GM12878 (cell line): Measurements from ENCODE around the gene PTGES2. TPM values are rescaled to one million over a fixed set of nuclear protein-coding genes. Genes with fewer than 3 reads are reported as not detected.

Source experiments
- ATAC-seq: fragments of 200-7000 bp; cut with Tn5 transposase; 3 replicates; pipeline ENCODE4 v1.9.1; 2020; ENCODE audit warnings: mild to moderate bottlenecking, moderate library complexity
- BruUV-seq: library from RNA; stranded (reverse); fragments of 400-500 nt; replicated peaks from 2 replicates; lab custom pipeline; 2021; lab: Mats Ljungman, UMichigan
- CTCF ChIA-PET: fragments of 300-600 bp; sonication (Branson Sonifier 250); formaldehyde crosslinking; extraction: SDS; loops from one replicate; lab custom pipeline; 2021; ENCODE audit warnings: inconsistent platforms; lab: Yijun Ruan, JAX
- POLR2A ChIA-PET: fragments of 350-600 bp; formaldehyde crosslinking; extraction: SDS; loops from one replicate; lab custom pipeline; 2021; ENCODE audit warnings: inconsistent platforms; lab: Charles Lee
- RAD21 ChIA-PET: fragments of 300-600 bp; sonication (Branson Sonifier 250); formaldehyde crosslinking; loops from one replicate; lab custom pipeline; 2023; ENCODE audit warnings: antibody characterized with exemption; ENCODE audit not compliant: unreplicated experiment; lab: Charles Lee
- SMC1A ChIA-PET: fragments of 300-600 bp; sonication (Branson Sonifier 250); formaldehyde crosslinking; loops from one replicate; lab custom pipeline; 2023; ENCODE audit not compliant: unreplicated experiment, uncharacterized antibody; lab: Charles Lee
- DNase-seq: peaks from one replicate; pipeline ENCODE4 v3.0.0-alpha.2; 2011; ENCODE audit warnings: low read depth, low spot score
- FAIRE-seq: peaks from 3 replicates; lab custom pipeline; 2011; peaks lifted over from hg19 to GRCh38; lab: Jason Lieb, UNC
- H2AFZ ChIP-seq: 2 replicates; pipeline ENCODE4 v1.6.0; 2011; ENCODE audit warnings: low read depth, low read length, control low read depth; ENCODE audit not compliant: control insufficient read depth
- H3K27ac ChIP-seq: 2 replicates; pipeline ENCODE4 v1.5.1; 2011; ENCODE audit warnings: control low read depth; ENCODE audit not compliant: control insufficient read depth, insufficient read depth
- H3K27me3 ChIP-seq, 2 experiments: replicated peaks in 1 of 2; 2 replicates each; pipeline versions ENCODE4 v1.6.0 to v1.6.1; 2011; ENCODE audit warnings: low read length in 1 of 2; ENCODE audit not compliant: control insufficient read depth in 2 of 2, insufficient read depth in 2 of 2
- H3K36me3 ChIP-seq, 2 experiments: 2 replicates each; pipeline ENCODE4 v1.5.1; 2011; ENCODE audit warnings: low read length in 1 of 2; ENCODE audit not compliant: control insufficient read depth in 2 of 2, insufficient read depth in 2 of 2
- H3K4me1 ChIP-seq: 2 replicates; pipeline ENCODE4 v1.6.1; 2011; ENCODE audit warnings: mild to moderate bottlenecking, low read length, moderate library complexity, mixed read lengths; ENCODE audit not compliant: control insufficient read depth, insufficient read depth
- H3K4me2 ChIP-seq: 2 replicates; pipeline ENCODE4 v1.6.0; 2011; ENCODE audit warnings: control low read depth; ENCODE audit not compliant: control insufficient read depth, insufficient read depth
- H3K4me3 ChIP-seq: fragments of 200-600 bp; sonication (generic); 2 replicates; pipeline ENCODE4 v1.5.1; 2016
- H3K79me2 ChIP-seq: 2 replicates; pipeline ENCODE4 v1.6.0; 2011; ENCODE audit warnings: low read length; ENCODE audit not compliant: control insufficient read depth, insufficient read depth
- H3K9ac ChIP-seq: 2 replicates; pipeline ENCODE4 v1.8.0; 2011; ENCODE audit warnings: low read length, control low read depth, mixed read lengths; ENCODE audit not compliant: control insufficient read depth, insufficient read depth
- H3K9me3 ChIP-seq: replicated peaks from 3 replicates; pipeline ENCODE4 v1.5.1; 2011; ENCODE audit warnings: mild to moderate bottlenecking, low read length; ENCODE audit not compliant: control insufficient read depth, insufficient read depth
- H4K20me1 ChIP-seq: 2 replicates; pipeline ENCODE4 v1.6.0; 2011; ENCODE audit not compliant: control insufficient read depth, insufficient read depth
- BMI1 ChIP-seq: fragments of 450-650 bp; IDR thresholded peaks from 2 replicates; pipeline ENCODE4 v1.6.1; 2016; ENCODE audit warnings: mild to moderate bottlenecking, moderate library complexity, borderline replicate concordance
- CREB1 ChIP-seq: IDR thresholded peaks from 2 replicates; pipeline ENCODE4 v1.6.1; 2012; ENCODE audit warnings: low read depth, mild to moderate bottlenecking, inconsistent platforms
- CREM ChIP-seq: IDR thresholded peaks from 2 replicates; pipeline ENCODE4 v1.6.1; 2014; ENCODE audit warnings: antibody characterized with exemption, low read depth
- NBN ChIP-seq: fragments of 450-650 bp; IDR thresholded peaks from 2 replicates; pipeline ENCODE4 v1.6.1; 2016
- NR2F1 ChIP-seq: fragments of 450-650 bp; conservative IDR thresholded peaks from 2 replicates; pipeline ENCODE4 v1.6.1; 2017; ENCODE audit warnings: mild to moderate bottlenecking
- RELA ChIP-seq: fragments of 450-650 bp; IDR thresholded peaks from 2 replicates; pipeline ENCODE4 v1.8.0; 2014; ENCODE audit warnings: borderline replicate concordance; ENCODE audit not compliant: partially characterized antibody
- SIN3A ChIP-seq: IDR thresholded peaks from 2 replicates; pipeline ENCODE4 v1.6.1; 2012; ENCODE audit warnings: low read depth, low read length, improper control_type of control experiment
- SP1 ChIP-seq: IDR thresholded peaks from one replicate; pipeline ENCODE4 v1.6.1; 2011; ENCODE audit warnings: low read depth, low read length
- TCF12 ChIP-seq: IDR thresholded peaks from 2 replicates; pipeline ENCODE4 v1.6.1; 2011; ENCODE audit warnings: low read depth, mild to moderate bottlenecking, low read length
- YY1 ChIP-seq: IDR thresholded peaks from 2 replicates; pipeline ENCODE4 v1.6.1; 2011; ENCODE audit warnings: low read depth, mild to moderate bottlenecking, low read length
- ZNF207 ChIP-seq: fragments of 450-650 bp; IDR thresholded peaks from 2 replicates; pipeline ENCODE4 v1.6.1; 2014; ENCODE audit warnings: antibody characterized with exemption, mild to moderate bottlenecking, borderline replicate concordance
- ZSCAN29 ChIP-seq: fragments of 450-650 bp; IDR thresholded peaks from 2 replicates; pipeline ENCODE4 v1.6.1; 2017; ENCODE audit warnings: mild to moderate bottlenecking, moderate library complexity
- WGBS: methylation state at CpG from one replicate; pipeline ENCODE4 v1.1.6; 2016; ENCODE audit warnings: low lambda C conversion rate; ENCODE audit not compliant: insufficient replicate concordance, insufficient coverage; ENCODE audit errors: missing lambda C conversion rate; 5-methylcytosine and 5-hydroxymethylcytosine counted together
- in situ Hi-C: fragments of 300-500 bp; cut with MboI; formaldehyde crosslinking; loops from 9 replicates; pipeline ENCODE4 v1.14.3; 2018; ENCODE audit warnings: mixed read lengths
- intact Hi-C: fragments of 100-400 bp; cut with micrococcal nuclease; formaldehyde crosslinking; loops from one replicate; pipeline ENCODE4 v1.14.2; 2022; ENCODE audit not compliant: unreplicated experiment
- polyA plus RNA-seq, 11 experiments: library from polyadenylated mRNA; depleted of rRNA in 4 of 11; unstranded in 6 of 11; stranded (reverse) in 5 of 11; fragments of >200 nt; fragmentation: Nextera tagmentation in 4 of 11; fragmentation: Illumina TruSeq in 1 of 11; extraction: Ambion mirVana in 4 of 11; extraction: Trizol in 1 of 11; gene quantifications; 1 replicate in 1 of 11; 2 replicates in 10 of 11; pipeline versions ENCODE4 v1.2.1 to v1.2.3, GENCODE V29; 2011 to 2016; ENCODE audit warnings: inconsistent platforms in 2 of 11, missing spikeins in 2 of 11, low read depth in 1 of 11
- total RNA-seq, 4 experiments: library from RNA; depleted of rRNA in 3 of 4; stranded (reverse); fragments of >200 nt in 3 of 4; fragmentation: Illumina TruSeq in 1 of 4; extraction: Trizol in 1 of 4; gene quantifications; 2 replicates each; pipeline versions ENCODE4 v1.2.1 to v1.2.3, GENCODE V29; 2013 to 2021
- TF ChIP-seq, protein P1 (sequence below): fragments of 450-650 bp; IDR thresholded peaks from 2 replicates; pipeline ENCODE4 v1.6.1; 2017; ENCODE audit warnings: mild to moderate bottlenecking, moderate library complexity
- TF ChIP-seq, protein P2 (sequence below): IDR thresholded peaks from 2 replicates; pipeline ENCODE4 v1.6.1; 2012; ENCODE audit warnings: low read length, inconsistent platforms
- TF ChIP-seq, protein P3 (sequence below): fragments of 150-350 bp; IDR thresholded peaks from 2 replicates; pipeline ENCODE4 v1.6.1; 2014; ENCODE audit warnings: mild to moderate bottlenecking, low read depth, low read length

Gene PTGES2
- total and polyA plus RNA-seq, 10 of the 15 experiments (the other 5 are each of a cell fraction or from before 2014, with no cell fraction given): 2.1 to 141 (median 99.1) TPM

DNA sequence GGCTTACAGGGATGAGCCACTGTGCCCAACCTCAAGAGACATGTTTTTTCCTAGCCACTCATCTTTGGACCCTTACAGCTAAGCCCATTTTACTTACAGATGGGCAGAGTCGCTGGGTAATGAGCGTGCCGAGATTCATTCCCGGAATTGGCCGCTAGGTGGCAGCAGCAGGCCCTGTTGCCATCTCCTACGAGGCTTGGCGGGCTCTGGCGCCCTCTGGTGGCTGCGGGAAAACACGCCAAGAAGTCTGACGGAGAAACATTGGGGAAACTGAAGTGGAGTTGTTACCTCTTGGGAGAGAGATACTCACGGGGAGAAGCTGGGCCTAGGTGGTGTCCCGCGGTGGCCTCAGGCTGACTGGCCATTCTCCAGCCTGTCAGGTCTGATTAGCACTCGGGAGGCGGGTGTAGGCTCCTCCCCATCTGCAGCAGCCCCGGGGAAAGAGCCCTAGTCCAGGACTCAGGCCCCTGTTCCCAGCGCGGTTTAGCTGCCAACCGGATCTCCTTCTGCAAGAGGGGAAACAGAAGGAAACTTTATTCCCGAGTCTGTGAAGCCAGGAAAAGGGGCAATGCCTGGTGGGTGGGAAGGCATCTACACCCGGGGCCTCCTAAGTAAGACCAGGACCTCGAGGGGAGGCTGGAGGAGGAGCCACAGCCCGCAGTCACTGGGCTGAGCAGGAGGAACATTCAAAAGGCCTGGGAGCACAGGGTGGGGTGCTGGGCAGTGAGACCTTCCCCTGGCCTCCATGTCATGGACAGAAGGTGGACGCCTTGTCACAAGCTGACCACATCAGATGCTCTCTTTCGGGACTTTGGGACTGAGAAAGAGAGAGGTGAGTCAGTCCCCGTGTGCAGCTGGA lies 9.7 kb downstream of the PTGES2 start:
- Histone ChIP-seq H3K79me2 (no peaks in the 10 kb centered on the region), H3K4me3 (no peak overlapping the region), H4K20me1 (no peaks in the 10 kb centered on the region), H3K27ac (no peak overlapping the region), H2AFZ (no peak overlapping the region), H3K4me1 (peaks cover 23% of the 10 kb centered on the region), H3K27me3 (no peaks in the 10 kb centered on the region), H3K9me3 (no peaks in the 10 kb centered on the region), H3K36me3 (peaks cover 12 to 15% of the 10 kb centered on the region in 2 experiments; a peak in 3 of 4 replicates), H3K4me2 (no peak overlapping the region), H3K9ac (no peak overlapping the region)
- DNase-seq (no peak), FAIRE-seq (peak; percentile 98), ATAC-seq (peak; percentile 79)
- POLR2A ChIA-PET: interaction anchor here (0.5 to 2.8 kb wide), 2 partner anchors 11 to 82 kb away, joined by 3 to 10 read pairs; no protein-coding TSS in a partner anchor
- CTCF ChIA-PET: interaction anchor here (0.6 to 6.1 kb wide), 33 partner anchors 9 to 224 kb away, joined by 3 to 84 read pairs (median 4); partner anchors contain the start of genes NAIF1 and PTGES2
- RAD21 ChIA-PET: interaction anchor here (0.6 to 2.4 kb wide), 10 partner anchors 11 to 252 kb away, joined by 3 to 11 read pairs (median 4); no protein-coding TSS in a partner anchor
- in situ Hi-C loops (no loop called here), intact Hi-C loops (loop anchor here (1.0 kb wide), 1 partner anchor 175 kb away; no protein-coding TSS in a partner anchor)
- 15% methylated on average over 27 of the region's 27 CpGs for WGBS
- BruUV-seq: no TSS peak
- SMC1A ChIA-PET: interaction anchor here (0.6 to 3.3 kb wide), 14 partner anchors 11 to 218 kb away, joined by 3 to 11 read pairs (median 4); partner anchors contain the start of gene NAIF1
- TF ChIP-seq NR2F1 (no peak), CREM (peak; percentile 75), CREB1 (peak; percentile 81), ZNF207 (0 out of 2 replicates have a peak, but pooled peaks have one; percentile 43), SIN3A (no peak), ZSCAN29 (no peak), BMI1 (no peak), RELA (peak; percentile 21), NBN (peak; percentile 46; the same call in 1 of the 2 replicates), YY1 (peak; percentile 88), TCF12 (0 out of 2 replicates have a peak, but pooled peaks have one; percentile 15), SP1 (peak; percentile 65)
- TF ChIP-seq, protein P1, sequence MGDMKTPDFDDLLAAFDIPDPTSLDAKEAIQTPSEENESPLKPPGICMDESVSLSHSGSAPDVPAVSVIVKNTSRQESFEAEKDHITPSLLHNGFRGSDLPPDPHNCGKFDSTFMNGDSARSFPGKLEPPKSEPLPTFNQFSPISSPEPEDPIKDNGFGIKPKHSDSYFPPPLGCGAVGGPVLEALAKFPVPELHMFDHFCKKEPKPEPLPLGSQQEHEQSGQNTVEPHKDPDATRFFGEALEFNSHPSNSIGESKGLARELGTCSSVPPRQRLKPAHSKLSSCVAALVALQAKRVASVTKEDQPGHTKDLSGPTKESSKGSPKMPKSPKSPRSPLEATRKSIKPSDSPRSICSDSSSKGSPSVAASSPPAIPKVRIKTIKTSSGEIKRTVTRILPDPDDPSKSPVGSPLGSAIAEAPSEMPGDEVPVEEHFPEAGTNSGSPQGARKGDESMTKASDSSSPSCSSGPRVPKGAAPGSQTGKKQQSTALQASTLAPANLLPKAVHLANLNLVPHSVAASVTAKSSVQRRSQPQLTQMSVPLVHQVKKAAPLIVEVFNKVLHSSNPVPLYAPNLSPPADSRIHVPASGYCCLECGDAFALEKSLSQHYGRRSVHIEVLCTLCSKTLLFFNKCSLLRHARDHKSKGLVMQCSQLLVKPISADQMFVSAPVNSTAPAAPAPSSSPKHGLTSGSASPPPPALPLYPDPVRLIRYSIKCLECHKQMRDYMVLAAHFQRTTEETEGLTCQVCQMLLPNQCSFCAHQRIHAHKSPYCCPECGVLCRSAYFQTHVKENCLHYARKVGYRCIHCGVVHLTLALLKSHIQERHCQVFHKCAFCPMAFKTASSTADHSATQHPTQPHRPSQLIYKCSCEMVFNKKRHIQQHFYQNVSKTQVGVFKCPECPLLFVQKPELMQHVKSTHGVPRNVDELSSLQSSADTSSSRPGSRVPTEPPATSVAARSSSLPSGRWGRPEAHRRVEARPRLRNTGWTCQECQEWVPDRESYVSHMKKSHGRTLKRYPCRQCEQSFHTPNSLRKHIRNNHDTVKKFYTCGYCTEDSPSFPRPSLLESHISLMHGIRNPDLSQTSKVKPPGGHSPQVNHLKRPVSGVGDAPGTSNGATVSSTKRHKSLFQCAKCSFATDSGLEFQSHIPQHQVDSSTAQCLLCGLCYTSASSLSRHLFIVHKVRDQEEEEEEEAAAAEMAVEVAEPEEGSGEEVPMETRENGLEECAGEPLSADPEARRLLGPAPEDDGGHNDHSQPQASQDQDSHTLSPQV: peak; percentile 94; the same call in 1 of the 2 replicates
- TF ChIP-seq, protein P2, sequence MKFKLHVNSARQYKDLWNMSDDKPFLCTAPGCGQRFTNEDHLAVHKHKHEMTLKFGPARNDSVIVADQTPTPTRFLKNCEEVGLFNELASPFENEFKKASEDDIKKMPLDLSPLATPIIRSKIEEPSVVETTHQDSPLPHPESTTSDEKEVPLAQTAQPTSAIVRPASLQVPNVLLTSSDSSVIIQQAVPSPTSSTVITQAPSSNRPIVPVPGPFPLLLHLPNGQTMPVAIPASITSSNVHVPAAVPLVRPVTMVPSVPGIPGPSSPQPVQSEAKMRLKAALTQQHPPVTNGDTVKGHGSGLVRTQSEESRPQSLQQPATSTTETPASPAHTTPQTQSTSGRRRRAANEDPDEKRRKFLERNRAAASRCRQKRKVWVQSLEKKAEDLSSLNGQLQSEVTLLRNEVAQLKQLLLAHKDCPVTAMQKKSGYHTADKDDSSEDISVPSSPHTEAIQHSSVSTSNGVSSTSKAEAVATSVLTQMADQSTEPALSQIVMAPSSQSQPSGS: no peak
- TF ChIP-seq, protein P3, sequence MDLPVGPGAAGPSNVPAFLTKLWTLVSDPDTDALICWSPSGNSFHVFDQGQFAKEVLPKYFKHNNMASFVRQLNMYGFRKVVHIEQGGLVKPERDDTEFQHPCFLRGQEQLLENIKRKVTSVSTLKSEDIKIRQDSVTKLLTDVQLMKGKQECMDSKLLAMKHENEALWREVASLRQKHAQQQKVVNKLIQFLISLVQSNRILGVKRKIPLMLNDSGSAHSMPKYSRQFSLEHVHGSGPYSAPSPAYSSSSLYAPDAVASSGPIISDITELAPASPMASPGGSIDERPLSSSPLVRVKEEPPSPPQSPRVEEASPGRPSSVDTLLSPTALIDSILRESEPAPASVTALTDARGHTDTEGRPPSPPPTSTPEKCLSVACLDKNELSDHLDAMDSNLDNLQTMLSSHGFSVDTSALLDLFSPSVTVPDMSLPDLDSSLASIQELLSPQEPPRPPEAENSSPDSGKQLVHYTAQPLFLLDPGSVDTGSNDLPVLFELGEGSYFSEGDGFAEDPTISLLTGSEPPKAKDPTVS: 0 out of 2 replicates have a peak, but pooled peaks have one; percentile 65
